HK-2 (cell line): Measurements from ENCODE around the gene AGPAT4.

Source experiments
- DNase-seq: peaks from one replicate; pipeline ENCODE4 v3.0.0-alpha.2; 2018; ENCODE audit not compliant: unreplicated experiment

AGPAT4 gene

GRCh38 chr6:161166176-161166575 is 107.7 kb downstream of the AGPAT4 start:
- DNase-seq: no peak

- no peak for DNase-seq
Observed at GRCh38 chr6:161164182-161164625, 109.7 kb downstream of the AGPAT4 start.

DNA sequence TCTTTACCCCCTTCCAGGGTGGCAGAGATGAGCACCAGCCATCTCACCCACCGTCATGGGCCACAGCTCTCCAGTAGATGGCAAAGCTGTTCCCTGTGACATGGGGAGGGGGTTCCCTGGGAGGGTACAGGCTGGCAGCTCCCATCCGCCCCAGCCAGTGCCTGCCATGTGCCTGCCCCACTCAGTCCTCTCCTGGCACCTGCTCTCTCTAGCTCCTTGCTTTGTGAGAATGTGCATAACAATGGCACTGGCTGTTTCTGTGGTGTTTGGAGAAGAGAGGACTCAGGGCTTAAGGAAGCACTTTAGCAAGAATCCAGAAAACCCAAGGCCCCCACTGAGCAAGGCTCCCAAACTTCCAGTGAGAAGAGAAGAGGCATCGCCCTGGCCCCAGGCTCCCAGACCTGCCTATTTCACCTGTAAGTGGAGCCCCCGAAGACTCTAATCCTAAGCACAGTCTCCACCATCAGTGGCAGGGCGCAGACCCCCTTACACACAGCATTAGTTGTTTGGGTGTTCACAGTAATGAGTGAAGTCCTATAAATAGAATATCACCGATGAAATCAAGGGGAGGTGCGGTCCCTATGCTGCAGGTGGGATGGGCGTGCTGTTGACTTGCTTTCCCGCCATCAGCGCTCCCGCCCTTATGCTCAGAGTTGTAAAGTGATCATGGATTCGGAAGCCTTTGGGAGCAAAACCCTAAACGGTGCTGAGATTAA is 110.2 kb downstream of the AGPAT4 start:
- DNase-seq: no peak

GRCh38 chr6:161162722-161163121 is 111.1 kb downstream of the AGPAT4 start:
- no peak for DNase-seq

- no peak for DNase-seq
Observed at GRCh38 chr6:161161889-161162624, 111.8 kb downstream of the AGPAT4 start.

- DNase-seq: no peak
Observed at GRCh38 chr6:161161121-161161520, 112.7 kb downstream of the AGPAT4 start.

GRCh38 chr6:161154796-161155335 is 119.0 kb downstream of the AGPAT4 start:
- no peak for DNase-seq

GRCh38 chr6:161153725-161154124 is 120.1 kb downstream of the AGPAT4 start:
- no peak for DNase-seq

- no peak for DNase-seq
Observed at GRCh38 chr6:161152907-161153662, 120.8 kb downstream of the AGPAT4 start.

- no peak for DNase-seq
Observed at GRCh38 chr6:161152527-161152862, 121.4 kb downstream of the AGPAT4 start.

DNA sequence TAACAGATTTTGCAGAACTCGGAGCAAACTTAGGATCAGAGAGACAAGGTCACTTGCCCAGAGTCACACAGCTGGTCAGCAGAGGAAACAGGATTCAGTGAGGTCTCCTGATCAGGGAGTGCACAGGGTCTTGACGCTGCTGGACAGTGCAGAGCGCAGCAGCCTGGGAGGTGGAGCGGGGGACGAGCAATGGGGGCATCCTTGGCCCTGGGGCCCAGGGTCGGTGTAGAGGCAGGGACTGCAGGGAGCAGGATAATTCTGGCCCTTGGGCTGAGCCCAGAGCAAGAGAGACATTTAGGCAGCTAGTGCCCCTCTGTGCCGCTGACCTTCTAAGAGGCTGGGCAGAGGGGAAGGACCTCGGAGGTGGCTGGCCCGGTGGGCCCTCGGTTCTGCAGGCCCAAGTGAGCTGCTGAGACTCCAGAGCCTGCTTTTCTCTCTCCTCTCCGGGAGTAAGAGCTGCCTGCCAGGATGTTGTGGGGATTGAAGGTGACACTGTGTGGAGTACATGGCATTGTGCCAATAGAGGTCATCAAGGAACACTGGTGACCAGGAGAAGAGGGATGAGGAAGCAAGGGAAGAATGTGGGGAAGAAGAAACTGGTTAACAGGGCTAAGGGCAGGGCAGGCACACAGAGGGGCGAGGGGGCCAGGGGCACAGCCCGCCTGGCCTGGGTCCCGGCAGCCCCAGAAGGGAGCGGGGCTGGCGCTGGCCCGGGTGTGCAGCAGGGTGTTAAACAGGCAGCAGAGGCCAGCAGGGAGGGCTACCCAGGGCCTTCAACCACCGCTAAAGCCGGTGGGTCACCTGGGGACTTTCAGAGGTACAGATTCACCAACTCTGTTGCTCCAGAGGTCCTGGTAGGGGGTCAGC is 122.0 kb downstream of the AGPAT4 start:
- no peak for DNase-seq

DNA sequence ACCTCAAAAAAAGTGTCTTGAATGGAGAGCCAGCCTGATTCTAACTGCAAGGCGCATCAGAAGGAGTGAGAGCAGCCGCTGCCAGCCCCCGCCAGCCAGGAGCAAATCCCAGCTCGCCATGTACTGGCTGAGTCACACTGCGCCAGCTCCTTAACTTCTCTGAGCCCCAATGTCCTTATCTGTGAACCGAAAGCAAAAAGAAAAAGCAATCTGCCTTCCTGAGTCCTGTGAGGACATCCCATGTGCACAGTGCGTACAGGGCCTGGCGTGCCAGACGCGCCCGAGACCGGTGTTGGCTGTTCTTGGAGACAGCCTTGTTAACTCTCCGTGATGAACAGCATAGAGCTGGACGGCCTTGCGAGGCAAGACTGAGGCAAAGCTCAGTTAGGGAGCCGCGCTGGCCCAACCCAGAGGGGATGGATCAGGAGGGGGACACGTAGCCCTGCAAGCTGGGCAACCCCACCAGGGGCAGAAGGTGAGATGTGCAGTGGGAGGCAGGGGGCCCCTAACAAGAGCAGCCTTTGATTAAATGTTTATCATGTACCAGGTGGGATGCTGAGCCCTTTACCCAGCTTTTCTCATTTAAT is 122.7 kb downstream of the AGPAT4 start:
- no peak for DNase-seq

DNA sequence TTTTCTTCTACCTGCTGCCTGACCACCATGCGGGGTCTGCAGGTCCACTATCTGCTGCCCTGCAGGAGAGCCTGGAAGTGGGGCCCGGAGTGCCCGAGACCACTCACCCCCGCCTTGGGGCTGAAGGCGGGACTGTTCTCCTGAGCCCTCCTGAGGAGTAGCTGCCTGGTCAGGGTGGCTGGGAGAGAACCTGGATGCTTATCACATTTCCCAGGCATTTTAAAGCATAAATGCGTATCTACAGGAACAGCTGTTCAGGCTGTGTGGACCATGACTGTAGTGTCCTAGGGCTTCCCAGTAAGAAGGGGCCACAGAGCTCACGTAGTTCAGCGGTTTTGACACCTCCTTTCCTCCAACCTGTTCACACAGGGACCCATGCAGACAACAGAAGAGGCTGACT is 123.3 kb downstream of the AGPAT4 start:
- DNase-seq: no peak

GRCh38 chr6:161150136-161150535 is 123.7 kb downstream of the AGPAT4 start:
- no peak for DNase-seq

- DNase-seq: no peak
Observed at GRCh38 chr6:161143663-161144430, 130.0 kb downstream of the AGPAT4 start.

- no peak for DNase-seq
Observed at GRCh38 chr6:161142957-161143296, 130.9 kb downstream of the AGPAT4 start.

DNA sequence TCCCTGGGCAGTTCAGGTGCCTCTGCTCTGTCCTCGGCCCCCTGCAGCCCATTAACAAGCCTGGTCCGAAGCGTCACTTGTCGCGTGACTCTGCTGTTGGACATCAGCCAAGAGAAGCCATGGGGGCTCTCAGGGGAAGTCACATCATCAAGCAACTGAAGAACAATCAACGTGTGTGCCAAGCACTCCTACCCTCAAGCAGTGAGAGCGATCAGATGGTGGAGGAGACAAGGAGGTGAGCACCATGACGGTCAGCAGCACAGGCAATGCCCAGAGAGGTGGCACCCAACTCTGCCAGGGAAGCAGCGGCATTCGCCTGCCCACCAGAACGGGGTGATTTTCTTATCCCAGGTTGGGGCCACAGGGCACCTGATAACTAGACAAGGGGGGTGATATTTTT is 132.7 kb downstream of the AGPAT4 start:
- no peak for DNase-seq

DNA sequence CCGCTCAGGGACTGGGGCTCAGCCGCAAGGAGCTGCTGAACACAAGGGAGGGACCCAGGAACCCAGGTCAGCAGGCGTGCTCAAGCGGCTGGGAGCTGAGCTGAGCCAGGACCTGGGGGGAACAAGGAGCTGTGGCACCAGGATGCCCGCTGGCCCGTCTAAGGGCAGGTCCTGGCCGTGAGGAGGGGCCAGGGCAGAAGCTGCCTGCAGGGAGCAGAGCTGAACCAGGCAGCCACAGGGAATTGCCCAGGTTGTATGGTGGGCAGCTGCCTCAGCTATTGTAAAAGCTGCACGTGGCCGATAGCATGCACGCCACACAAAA is 133.3 kb downstream of the AGPAT4 start:
- DNase-seq: no peak

DNA sequence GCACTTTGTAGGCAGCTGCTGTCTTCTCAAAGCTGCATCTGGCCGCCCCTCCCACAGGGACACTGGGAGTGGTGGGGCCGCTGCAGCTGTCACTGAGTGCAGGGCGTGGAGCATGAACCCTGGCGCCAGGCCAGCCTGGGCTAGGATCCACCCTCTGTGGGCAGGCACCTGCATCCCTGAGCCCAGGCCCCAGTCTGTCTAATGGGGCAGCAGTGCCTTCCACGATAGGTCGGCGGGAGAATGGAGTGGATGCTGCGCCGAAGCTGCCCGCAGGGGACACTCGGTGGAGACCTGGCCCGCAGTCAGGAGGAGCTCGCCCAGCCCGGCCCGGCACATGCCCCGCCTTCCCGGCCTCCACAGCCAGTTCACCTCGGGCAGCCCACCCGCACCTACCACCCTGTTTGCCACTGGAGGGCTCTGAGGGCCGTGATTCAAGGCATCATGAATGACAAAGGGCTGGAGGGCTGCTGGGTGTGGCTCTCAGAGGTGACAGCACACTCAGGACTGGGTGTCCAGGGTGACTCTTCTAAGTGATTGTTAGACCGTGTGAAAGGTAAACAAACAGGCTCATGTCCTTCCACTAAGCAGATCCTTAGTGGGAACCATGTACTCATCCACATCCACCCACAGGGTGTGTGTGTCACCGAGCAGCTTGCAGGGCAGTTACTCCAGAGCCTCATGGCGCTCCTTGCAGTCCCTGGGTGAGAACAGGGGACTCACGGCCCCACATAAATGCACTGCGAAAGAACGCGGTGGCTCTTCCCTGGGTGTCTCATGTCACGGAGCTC is 133.9 kb downstream of the AGPAT4 start:
- peak; percentile 72 for DNase-seq

GRCh38 chr6:161139304-161139765 is 134.5 kb downstream of the AGPAT4 start:
- no peak for DNase-seq
